GM04503 (cell line): ENCODE measurements around the gene CEP350.
A peak's percentile ranks its signal among the peaks of the same experiment; 100 is the strongest.
"Not testable (repeated sequence)": the region's sequence is repeated elsewhere in the genome, so short reads cannot be mapped to it uniquely, and the experiment has no call there.

Source experiments
- DNase-seq: peaks from one replicate; pipeline ENCODE4 v3.0.0-alpha.2; 2012; ENCODE audit warnings: low read depth

The CEP350 gene

GRCh38 chr1:179984942-179985341 lies 30.3 kb downstream of the CEP350 start:
- DNase-seq: no peak

- DNase-seq: no peak
These were observed 36.2 kb downstream of the CEP350 start for GRCh38 chr1:179990847-179991246.

DNA sequence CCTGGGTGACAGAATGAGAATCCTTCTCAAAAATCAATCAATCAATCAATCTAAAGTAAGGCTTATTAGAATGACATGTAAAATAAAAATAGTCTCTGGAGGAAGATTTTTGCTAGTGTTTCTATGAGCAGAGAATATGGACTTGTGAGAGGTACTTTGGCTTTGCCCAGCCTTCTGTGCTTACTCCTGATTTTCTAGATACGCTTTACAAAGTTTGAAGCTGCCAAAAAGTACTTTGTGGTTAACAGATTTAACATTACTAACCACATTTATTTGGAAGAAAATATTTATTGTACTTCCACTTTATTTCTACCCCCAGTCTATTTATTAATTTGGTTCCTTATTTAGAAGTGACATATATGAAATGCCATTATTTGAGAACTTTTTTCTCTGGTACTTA lies 41.0 kb downstream of the CEP350 start:
- no peak for DNase-seq

DNA sequence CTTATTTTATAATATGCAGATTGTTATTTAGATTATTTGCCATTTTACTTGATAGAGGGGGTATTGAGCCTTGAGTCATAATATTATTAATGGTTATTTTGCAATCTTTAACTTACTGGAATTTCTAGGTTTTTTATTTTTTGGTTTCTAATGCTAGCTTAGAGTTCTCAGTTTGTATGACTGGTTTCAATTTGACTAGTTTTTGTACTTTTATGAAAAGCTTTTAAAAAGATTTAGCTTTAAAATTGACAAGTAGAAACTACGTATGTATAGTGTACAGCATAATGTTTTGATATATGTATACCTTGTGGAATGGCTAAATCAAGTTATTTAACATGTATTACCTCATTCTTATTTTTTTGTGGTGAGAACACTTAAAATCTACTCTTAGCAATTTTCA lies 41.5 kb downstream of the CEP350 start:
- DNase-seq: no peak

GRCh38 chr1:180000575-180000974 lies 46.0 kb downstream of the CEP350 start:
- DNase-seq: no peak

DNA sequence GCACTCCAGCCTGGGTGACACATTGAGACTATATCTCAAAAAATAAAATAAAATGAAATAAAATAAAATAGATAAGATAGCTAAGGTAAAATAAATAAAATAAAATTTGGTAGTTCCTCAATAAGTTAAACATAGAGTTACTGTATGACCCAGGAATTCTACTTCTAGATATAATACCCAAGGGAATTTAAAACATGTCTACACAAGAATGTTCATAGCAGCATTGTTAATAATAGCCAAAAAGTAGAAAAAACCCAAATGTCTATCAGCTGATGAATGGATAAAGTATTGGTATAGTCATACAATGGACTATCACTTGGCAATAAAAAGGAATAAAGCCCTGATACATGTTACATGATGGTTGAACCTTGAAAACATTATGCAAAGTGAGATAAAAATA lies 47.8 kb downstream of the CEP350 start:
- DNase-seq: no peak

- DNase-seq: no peak
These were observed 48.6 kb downstream of the CEP350 start for GRCh38 chr1:180003026-180003695.

GRCh38 chr1:180006762-180007161 lies 52.2 kb downstream of the CEP350 start:
- not testable (repeated sequence) for DNase-seq

DNA sequence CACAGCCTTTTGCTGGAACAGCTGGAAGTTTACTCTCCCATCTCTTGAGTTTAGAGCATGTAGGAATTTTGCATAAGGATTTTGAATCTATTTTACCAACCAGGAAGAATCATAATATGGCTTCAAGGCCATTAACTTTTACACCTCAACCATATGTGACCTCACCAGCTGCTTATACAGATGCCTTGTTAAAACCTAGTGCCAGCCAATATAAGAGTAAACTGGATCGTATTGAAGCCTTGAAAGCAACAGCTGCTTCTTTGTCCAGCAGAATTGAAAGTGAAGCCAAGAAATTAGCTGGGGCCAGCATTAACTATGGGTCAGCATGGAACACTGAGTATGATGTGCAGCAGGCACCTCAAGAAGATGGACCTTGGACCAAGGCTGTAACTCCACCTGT lies 65.4 kb downstream of the CEP350 start:
- no peak for DNase-seq

DNA sequence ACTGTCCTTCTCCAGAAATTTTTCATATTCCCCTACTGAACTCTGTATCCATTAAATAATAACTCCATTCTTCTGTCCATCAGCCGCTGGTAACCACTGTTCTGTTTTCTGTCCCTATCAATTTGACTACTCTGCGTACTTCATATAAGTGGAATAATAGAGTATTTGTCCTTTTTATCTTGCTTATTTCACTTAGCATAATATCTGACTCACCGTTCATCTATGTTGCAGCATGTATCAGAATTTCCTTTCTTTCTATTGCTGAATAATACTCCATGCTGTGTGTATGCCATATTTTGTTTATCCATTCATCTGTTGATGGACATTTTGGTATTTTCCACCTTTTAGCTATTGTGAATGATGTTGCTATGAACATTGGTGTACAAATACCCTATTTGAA lies 71.9 kb downstream of the CEP350 start:
- DNase-seq: no peak

GRCh38 chr1:180027949-180028445 lies 73.4 kb downstream of the CEP350 start:
- peak; percentile 91 for DNase-seq

DNA sequence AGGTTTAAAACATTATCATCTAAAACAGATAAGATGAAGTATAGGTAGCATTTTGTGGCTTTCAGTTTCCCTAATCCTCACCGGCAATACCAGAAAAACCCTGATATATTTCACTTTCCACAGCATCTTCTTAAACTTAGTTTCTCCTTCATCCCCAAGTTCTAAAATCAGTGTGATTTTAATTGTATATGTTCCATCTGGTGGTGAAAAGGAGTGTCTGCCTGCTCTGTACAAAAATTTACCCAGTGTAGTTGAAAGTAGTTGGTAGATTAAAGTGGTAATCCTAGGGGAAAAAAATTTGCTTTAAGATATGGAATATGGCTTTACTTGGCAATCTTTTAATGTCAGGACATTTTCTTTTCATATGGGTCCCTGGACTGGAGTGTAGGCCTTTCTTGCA lies 74.3 kb downstream of the CEP350 start:
- DNase-seq: no peak

GRCh38 chr1:180029524-180030135 lies 75.0 kb downstream of the CEP350 start:
- DNase-seq: no peak

GRCh38 chr1:180031664-180032063 lies 77.1 kb downstream of the CEP350 start:
- DNase-seq: no peak

GRCh38 chr1:180033390-180033789 lies 78.8 kb downstream of the CEP350 start:
- no peak for DNase-seq

DNA sequence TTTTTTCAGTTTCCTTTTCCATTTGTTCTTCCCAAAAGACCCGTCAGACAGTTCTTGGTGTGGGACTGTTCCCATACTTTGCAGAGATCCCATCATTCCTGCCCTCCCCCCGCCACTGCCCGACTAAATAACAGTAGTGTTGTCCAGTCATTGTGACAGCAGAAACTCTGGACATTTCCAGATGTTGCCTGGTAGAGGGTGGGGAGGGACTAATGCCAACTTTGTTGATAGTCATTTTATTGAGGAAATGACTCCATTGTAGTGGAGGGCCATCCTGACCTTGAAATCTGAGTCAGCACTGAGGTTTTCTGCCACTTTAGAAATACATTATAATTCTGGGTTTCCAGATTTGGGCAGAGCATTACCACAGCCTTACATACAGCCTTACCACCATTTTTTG lies 85.4 kb downstream of the CEP350 start:
- DNase-seq: peak; percentile 39

DNA sequence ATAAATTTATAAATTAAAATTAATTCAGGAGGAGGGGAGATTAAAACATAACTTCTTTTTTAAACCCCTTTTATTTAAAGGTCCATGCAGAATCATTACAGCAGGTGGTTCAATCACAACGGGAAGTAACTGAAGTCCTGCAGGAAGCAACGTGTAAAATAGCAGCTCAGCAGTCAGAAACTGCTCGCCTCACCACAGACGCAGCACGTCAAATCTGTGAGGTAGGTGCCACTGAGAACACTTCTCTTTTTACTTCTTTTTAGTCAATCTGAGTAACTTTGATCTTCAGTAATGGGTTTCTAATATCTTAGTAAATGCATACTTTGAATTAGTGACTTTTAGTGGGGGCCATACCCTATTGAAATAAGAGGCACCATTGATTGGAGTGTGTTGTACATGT lies 87.0 kb downstream of the CEP350 start:
- DNase-seq: no peak

DNA sequence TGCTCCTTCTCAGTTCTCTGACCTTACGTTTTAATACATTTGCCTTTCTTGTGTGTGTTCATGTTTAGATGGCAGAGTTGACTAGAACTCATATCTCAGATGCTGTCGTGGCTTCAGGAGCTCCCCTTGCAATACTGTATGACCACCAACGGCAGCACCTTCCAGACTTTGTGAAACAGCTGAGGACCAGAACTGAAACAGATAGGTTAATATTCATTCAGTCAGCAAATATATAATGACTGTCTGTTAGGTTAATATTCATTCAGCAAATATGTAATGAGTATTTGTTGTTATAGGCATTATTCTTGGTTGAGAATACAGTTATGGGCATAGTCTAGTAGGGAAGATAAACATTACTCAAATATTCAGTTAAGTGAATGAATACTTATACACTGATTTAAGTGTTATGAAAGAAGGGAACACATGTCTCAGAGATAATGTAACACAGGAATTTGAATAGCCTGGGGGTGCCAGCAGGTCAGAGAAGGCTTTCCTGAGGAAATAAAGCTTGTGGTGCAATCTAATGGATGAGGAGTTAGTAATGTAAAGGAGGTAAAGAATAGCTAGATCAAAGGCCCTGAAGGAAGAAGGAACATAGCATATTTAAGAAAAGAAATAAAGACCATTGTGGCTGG lies 88.5 kb downstream of the CEP350 start:
- peak; percentile 39 for DNase-seq

- no peak for DNase-seq
These were observed 89.2 kb downstream of the CEP350 start for GRCh38 chr1:180043785-180044184.

DNA sequence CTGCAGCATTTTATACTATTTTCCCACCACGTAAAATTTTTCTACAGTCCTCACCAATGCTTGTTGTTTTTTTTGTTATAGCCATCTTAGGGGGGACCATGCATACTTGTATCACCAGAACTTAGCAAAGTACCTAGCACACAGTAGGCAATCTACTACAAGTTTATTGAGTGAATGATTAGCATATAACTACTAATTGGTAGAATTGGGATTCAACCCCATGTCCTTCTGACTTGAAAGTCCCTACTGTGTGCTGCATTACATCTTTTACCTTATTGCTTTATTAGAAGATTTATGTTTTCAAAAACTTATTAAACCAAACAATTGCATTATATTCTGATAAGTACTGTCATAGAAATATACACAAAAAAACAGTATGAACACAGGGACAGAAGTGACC lies 92.1 kb downstream of the CEP350 start:
- DNase-seq: no peak

DNA sequence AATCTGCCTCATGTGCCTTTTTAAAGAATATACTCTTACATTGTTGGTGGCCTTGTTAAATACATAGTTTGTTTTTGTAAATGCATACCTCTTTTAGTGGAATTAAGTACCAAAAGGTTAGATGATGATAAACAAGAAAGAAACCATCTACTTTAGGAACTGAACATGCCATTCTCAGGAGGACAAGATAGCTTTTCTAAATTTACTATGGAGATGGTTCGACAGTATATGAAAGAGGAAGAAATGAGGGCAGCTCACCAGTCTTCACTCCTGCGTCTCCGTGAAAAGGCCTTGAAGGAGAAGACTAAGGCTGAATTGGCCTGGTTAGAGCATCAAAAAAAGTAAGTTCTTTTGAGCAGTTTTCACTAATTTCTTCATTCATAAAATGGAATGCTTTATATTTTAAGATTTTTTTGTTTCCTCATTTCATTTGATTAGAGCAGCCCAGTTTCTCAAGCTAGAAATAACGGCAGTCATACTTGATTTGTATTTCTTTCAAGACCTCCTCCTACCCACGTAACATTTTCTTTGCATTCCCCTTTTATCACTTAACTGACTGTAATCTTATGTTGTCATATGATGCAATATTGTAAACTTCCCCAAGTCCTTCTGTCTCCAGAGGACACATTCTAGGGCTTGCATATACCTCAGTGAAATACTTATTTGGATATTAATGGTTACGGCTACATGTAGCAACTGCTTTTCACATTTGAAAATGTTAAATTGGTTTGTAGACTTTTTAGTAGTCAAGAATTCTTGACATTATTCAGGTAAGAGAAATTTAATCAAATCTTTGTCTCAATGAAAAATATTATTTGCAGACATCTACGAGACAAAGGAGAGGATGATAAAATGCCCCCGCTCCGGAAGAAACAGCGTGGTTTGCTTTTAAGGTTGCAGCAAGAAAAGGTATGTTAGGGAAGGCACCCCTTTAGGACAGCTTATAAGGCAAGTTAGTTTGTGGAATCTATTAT lies 99.3 kb downstream of the CEP350 start:
- DNase-seq: no peak

GRCh38 chr1:180057883-180058396 lies 103.3 kb downstream of the CEP350 start:
- no peak for DNase-seq
